DMS53 treated with DMSO at 0.1 percent for 48 hours (cell line): Measurements from ENCODE around the gene RNF39.
A peak's percentile ranks its signal among the peaks of the same experiment; 100 is the strongest.
"Not testable (repeated sequence)": the region's sequence is repeated elsewhere in the genome, so short reads cannot be mapped to it uniquely, and the experiment has no call there.

Source experiments
- DNase-seq: peaks from one replicate; lab custom pipeline; 2025; ENCODE audit not compliant: unreplicated experiment; lab: John Stamatoyannopoulos, UW

The RNF39 gene

GRCh38 chr6:30075094-30075789 is at the start of gene RNF39:
Gene RNF39, minus strand, starts transcription at chr6:30075769. Its CDS starts 184 bp downstream, at chr6:30075585.
- no peak for DNase-seq

- no peak for DNase-seq
Measured at GRCh38 chr6:30122515-30122914, 46.9 kb upstream of the RNF39 start.

- DNase-seq = no peak
Measured at GRCh38 chr6:30121446-30122366, 46.1 kb upstream of the RNF39 start.

- DNase-seq = not testable (repeated sequence)
Measured at GRCh38 chr6:30118691-30119090, 43.1 kb upstream of the RNF39 start.

- DNase-seq = no peak
Measured at GRCh38 chr6:30116724-30117123, 41.2 kb upstream of the RNF39 start.

GRCh38 chr6:30113841-30114240 is 38.3 kb upstream of the RNF39 start:
- DNase-seq = no peak

- no peak for DNase-seq
Measured at GRCh38 chr6:30113003-30113759, 37.6 kb upstream of the RNF39 start, which contains the start of gene TRIM31. Gene TRIM31, minus strand, starts transcription at chr6:30113090. Its CDS starts 285 bp downstream, at chr6:30112805.

GRCh38 chr6:30112402-30112994 is 36.9 kb upstream of the RNF39 start:
- no peak for DNase-seq

- DNase-seq = no peak
Measured at GRCh38 chr6:30111266-30111856, 35.8 kb upstream of the RNF39 start.

GRCh38 chr6:30104661-30105060 is 29.1 kb upstream of the RNF39 start:
- no peak for DNase-seq

GRCh38 chr6:30103872-30104179 is 28.3 kb upstream of the RNF39 start:
- no peak for DNase-seq

GRCh38 chr6:30102970-30103871 is 27.7 kb upstream of the RNF39 start:
- peak; percentile 73 for DNase-seq

- DNase-seq = no peak
Measured at GRCh38 chr6:30102414-30102969, 26.9 kb upstream of the RNF39 start.

- DNase-seq = peak; percentile 89
Measured at GRCh38 chr6:30101444-30102413, 26.2 kb upstream of the RNF39 start.

- peak; percentile 50 for DNase-seq
Measured at GRCh38 chr6:30100585-30101443, 25.2 kb upstream of the RNF39 start.

- DNase-seq = no peak
Measured at GRCh38 chr6:30100154-30100553, 24.6 kb upstream of the RNF39 start.
